GM21423 (cell line): ENCODE results near the gene CLDN18.

ENCODE experiments used
- ATAC-seq: cut with Tn5 transposase; IDR thresholded peaks from one replicate; pipeline ENCODE4 v1.9.1; 2021; ENCODE audit warnings: mild to moderate bottlenecking, moderate library complexity; ENCODE audit not compliant: unreplicated experiment

The CLDN18 gene

GRCh38 chr3:138009476-138010272 is at the start of gene CLDN18:
Gene CLDN18, plus strand, starts transcription at chr3:138010165. Its CDS starts 61 bp downstream, at chr3:138010226.
- ATAC-seq = no peak

GRCh38 chr3:137962251-137962650 is 47.7 kb upstream of the CLDN18 start:
- ATAC-seq = no peak

- no peak for ATAC-seq
These were observed 46.5 kb upstream of the CLDN18 start for GRCh38 chr3:137963463-137963862.

- peak; percentile 92 for ATAC-seq
These were observed 38.8 kb upstream of the CLDN18 start for GRCh38 chr3:137970914-137971831.

- no peak for ATAC-seq
These were observed 37.6 kb upstream of the CLDN18 start for GRCh38 chr3:137972396-137972795.

- no peak for ATAC-seq
These were observed 31.6 kb upstream of the CLDN18 start for GRCh38 chr3:137978328-137978727.

GRCh38 chr3:137987723-137988122 is 22.2 kb upstream of the CLDN18 start:
- ATAC-seq = no peak

GRCh38 chr3:137988152-137988551 is 21.8 kb upstream of the CLDN18 start:
- ATAC-seq = peak; percentile 83

GRCh38 chr3:137988982-137989381 is 21.0 kb upstream of the CLDN18 start:
- ATAC-seq = peak; percentile 53

- no peak for ATAC-seq
These were observed 19.5 kb upstream of the CLDN18 start for GRCh38 chr3:137990427-137990826.

- no peak for ATAC-seq
These were observed 17.4 kb upstream of the CLDN18 start for GRCh38 chr3:137992592-137992991.

- no peak for ATAC-seq
These were observed 11.6 kb upstream of the CLDN18 start for GRCh38 chr3:137998121-137999042.

GRCh38 chr3:138003069-138003468 is 6.9 kb upstream of the CLDN18 start:
- no peak for ATAC-seq

GRCh38 chr3:138005627-138006026 is 4.3 kb upstream of the CLDN18 start:
- ATAC-seq = no peak

- no peak for ATAC-seq
These were observed 2.1 kb upstream of the CLDN18 start for GRCh38 chr3:138007898-138008297.

GRCh38 chr3:138010273-138010590 is 267 bp downstream of the CLDN18 start:
- no peak for ATAC-seq

- ATAC-seq = no peak
These were observed 1.8 kb downstream of the CLDN18 start for GRCh38 chr3:138011722-138012121.

GRCh38 chr3:138012526-138012925 is 2.6 kb downstream of the CLDN18 start:
- ATAC-seq = no peak

GRCh38 chr3:138016065-138016464 is 6.1 kb downstream of the CLDN18 start:
- no peak for ATAC-seq

- ATAC-seq = no peak
These were observed 9.5 kb downstream of the CLDN18 start for GRCh38 chr3:138019281-138020069.
